GM21723 (cell line): ENCODE data around the gene PFKP.

ENCODE experiments used
- ATAC-seq: cut with Tn5 transposase; IDR thresholded peaks from one replicate; pipeline ENCODE4 v1.9.1; 2021; ENCODE audit warnings: mild to moderate bottlenecking, moderate library complexity; ENCODE audit not compliant: unreplicated experiment

PFKP gene

DNA sequence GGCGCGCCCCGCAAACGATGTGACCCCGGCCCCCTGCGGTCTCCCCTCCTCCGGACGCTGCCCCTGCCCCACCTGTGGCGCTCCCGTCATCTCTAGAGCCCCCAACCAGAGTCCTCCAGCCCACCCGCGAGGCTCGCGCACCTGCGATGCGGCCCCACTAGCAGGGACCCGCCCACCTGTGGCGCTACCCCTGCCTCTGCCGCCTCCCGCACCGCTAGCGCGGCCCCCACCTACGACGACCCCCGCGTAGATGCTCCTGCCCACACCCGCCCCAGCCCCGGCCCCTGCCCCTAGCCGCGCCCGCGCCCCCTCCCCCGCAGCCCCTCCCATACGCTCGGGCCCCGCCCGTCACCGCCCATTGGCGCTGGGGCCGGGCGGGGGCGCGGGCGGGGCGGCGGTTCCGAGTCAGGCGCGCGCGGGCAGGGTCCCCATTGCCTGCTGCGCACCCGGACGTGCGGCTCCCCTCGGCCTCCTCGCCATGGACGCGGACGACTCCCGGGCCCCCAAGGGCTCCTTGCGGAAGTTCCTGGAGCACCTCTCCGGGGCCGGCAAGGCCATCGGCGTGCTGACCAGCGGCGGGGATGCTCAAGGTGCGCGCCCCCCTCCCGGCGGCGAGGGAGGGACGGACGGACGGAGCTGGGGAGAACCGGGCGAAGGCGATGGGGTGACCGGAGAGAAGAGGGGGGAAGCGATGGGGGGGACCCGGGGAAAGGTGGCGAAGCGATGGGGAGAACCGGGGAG is at the start of gene PFKP:
PFKP (plus strand) TSS at position 431 of the 741 bp plus-strand sequence; CDS start at position 479, 48 bp downstream.
- ATAC-seq, result peak; percentile 64

DNA sequence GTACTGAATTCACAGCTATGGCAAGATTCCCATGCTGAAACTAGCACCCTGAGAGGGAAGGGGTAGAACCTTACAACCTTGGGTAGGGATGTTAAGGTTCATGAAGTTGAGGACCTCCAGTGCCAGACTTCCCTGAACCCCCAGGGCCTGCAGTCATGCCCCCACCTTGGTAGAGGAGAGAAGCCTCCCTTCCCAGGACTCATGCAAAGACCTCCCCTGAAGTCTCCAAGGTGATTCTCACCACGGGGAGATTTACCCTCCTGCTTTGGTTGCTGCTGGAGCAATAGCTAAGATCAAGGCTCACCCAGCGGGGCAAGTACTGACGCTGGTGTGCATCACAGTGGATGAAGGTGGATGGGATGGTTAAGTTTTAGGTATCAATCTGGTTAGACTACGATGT is 49.1 kb upstream of the PFKP start:
- ATAC-seq, result no peak

DNA sequence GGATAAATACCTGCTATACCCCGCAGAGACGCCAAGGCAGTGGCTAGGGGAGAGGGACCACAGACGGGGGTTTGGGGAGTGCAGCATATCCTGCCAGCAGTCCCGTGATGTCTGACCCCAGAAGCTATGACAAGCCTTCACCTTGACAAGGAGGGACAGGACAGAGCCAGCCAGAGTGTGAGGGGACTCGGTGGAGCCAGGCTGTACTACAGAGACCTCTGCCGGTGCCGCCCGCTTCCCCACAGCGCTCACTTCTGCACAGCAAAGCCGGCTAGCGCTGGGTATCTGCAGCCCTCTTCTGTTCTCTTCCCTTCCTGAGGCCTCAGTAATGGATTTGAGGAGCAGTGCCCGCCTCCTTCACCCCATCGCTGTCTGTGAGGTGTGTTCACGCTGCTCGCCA is 47.0 kb upstream of the PFKP start:
- no peak for ATAC-seq

DNA sequence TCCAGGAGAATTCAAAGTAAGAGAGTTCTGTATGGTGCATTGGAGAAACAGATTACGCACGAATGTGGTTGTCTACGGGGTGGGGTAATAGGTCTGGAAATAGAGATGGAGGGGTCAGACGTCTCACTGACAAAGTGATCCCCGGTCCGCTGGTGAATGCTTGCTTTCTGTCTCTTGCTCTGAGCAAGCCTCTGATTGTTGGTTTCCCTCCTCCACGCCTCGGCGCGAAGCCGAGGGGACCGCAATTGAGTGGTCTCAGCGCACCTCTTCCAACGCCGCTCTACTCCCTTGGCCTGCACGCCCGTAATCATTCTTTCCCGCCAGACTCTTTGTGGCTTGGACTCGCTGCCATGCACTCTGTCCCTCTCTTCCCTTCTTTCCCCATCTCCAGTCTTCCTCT is 46.5 kb upstream of the PFKP start:
- no peak for ATAC-seq

DNA sequence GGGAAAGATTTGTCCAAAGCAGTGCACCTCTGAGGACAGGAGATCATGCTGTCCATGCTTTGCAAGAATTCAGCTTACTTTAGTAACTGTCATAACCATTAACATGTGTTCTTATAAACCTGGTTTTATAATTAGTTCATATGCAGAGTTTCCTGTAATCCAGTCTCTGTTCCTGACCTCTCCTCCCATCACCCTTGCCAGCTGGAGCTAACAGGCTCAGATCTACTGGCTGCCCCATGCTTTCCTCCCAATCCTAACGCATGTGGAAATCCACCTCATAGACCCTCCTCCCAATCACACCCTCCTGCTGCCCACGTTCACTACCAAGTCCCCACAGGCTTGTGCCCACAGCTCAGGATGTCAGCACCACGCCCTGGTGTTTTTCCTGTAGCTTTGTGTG is 45.3 kb upstream of the PFKP start:
- ATAC-seq, result no peak

DNA sequence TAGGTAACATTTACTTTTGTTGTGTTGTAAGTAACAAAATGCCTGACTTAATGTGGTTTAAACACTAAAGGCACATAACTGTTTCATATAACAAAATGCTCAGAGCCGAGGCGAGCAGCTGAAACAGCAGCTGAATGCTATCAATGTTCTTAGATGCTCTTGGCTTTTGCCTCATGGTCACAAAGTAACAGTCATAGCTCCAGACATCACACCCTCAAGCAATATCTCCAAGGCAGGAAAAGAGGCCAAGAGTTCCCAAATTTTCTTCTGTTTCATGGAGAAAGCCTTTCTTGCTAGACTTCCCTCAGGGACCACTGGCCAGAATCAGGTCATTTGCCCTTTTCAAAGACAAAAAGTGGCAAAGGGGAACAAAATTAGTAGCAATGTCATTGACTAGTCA is 43.5 kb upstream of the PFKP start:
- no peak for ATAC-seq

DNA sequence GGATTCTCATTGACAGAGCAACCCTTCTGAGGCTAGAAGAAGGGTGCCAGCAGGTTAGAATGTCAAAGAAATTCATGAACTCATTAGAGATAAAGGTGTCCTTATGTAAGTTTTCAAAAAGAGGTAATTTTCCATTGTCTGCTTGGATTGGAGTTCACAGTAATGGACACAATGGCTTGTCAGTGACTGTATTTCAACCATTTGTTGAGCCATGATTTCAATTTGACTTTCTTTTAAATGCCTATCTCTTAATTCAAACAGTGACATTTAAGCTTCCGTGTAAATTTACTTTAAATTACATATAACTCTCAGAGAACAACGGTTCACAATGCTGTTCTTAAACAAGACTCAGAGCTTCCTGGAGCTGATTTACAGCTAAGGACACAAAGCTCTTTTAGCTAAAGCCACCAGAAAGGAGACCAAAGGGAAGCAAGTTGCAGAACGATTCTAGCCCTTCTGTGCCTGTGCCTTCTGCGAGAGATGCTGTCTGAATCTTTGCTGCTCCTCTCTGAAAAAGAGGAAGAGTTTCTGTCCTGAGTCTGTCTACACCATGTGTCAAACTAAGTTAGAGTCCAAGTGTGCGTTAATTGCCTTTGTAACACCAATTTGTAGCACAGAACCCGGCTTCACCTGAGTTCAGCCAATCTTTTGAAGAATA is 42.2 kb upstream of the PFKP start:
- no peak for ATAC-seq

DNA sequence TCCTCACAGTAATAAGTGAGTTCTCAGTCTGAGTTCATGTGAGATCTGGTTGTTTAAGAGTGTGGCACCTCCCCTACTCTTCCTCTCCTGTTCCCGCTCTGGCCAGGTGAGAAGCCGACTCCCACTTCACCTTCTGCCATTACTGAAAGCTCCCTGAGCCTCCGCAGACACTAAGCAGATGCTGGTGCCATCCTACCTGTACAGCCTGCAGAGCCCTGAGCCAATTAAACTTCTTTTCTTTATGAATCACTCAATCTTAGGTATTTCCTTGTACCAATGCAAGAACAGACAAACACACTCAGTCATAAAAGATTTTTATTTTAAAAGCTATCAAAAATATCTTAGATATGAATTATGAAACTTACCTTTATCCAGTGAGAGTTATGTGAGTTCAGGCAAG is 39.5 kb upstream of the PFKP start:
- ATAC-seq, result no peak

DNA sequence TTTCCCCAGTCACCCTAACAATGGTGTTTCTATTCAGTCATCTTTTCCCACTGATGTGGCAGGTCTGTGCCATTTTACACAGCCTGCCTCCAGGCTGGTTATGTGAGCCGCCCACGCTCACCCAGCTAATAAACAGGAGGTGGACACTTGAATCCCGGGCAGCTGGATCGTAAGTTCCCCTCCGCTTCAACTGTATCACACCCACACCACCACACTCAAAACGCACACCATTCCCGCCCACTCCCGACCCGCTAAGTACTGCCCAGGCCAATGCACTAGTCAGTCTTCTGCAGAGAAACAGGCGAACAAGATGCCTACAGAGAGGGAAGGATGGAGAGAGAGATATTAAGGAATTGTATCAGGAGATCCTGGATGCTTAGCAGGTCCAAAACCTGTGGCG is 38.9 kb upstream of the PFKP start:
- no peak for ATAC-seq

DNA sequence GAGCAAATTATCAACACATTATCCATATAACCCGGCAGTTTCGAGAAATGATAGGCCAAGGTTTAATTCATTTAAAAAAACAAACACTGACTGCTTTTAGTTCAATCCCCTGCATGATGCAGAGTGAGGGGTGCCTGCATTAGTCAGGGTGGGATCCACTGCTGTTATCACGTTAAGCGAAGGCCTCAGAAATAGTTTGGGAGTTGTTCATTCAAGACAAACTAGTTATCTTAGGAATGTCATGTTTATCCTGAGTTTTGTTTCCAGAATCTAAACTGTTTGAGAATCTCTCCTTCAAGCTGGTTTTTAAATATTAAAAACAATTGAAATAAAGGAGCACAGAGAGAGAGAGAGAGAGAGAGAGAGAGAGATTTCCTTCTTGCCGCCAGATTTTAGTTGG is 36.6 kb upstream of the PFKP start:
- no peak for ATAC-seq

DNA sequence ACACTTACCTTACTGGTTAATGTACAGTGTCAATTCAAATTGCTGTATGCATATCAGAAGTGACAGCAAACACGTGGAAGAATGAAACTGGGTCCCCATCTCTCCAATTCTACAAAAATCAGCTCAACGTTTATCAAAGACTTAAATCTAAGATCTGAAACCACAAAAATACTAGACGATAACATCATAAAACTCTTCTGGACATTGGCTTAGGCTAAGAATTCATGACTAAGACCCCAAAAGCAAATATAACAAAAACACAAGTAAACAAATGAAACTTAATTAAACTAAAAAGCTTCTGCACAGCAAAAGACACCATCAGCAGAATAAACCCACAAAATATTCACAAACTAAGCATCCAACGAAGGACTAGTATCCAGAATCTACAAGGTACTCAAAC is 35.9 kb upstream of the PFKP start:
- ATAC-seq, result no peak

DNA sequence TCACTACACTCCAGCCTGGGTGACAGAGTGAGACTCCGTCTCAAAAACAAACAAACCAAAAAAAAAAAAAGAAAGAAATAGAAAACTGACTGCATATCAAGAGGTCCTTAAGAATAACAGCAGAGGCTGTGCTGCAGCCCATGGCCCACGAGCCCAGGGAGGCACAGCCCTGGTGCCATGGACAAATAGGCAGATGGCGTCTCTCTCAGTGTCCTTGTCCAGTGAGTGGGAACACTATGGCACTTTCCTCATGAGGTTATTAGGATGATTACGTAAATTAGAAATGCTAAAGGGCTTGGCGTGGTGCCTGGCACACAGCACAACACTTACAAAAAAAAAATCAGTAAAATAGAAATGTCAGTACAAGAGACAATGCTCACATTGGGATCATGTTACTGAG is 33.4 kb upstream of the PFKP start:
- no peak for ATAC-seq

DNA sequence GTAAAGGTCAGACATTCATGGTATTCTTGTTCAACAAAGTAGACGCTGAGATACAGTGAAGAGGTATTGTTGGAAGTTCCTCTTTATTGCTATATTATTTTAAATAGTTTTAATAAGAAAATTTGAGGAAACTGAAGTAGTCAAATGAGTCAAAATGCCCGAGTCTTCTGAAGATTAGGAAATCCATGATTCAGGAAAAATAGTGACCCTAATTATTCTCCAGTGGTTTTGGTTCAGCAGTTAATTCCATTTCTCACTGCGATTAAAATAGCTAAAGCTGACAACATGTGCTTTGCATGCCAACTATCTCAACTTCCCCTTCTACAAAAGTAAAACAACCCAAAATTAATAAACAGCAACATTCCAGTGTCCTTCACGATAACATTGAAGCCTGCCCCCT is 32.7 kb upstream of the PFKP start:
- ATAC-seq, result no peak

DNA sequence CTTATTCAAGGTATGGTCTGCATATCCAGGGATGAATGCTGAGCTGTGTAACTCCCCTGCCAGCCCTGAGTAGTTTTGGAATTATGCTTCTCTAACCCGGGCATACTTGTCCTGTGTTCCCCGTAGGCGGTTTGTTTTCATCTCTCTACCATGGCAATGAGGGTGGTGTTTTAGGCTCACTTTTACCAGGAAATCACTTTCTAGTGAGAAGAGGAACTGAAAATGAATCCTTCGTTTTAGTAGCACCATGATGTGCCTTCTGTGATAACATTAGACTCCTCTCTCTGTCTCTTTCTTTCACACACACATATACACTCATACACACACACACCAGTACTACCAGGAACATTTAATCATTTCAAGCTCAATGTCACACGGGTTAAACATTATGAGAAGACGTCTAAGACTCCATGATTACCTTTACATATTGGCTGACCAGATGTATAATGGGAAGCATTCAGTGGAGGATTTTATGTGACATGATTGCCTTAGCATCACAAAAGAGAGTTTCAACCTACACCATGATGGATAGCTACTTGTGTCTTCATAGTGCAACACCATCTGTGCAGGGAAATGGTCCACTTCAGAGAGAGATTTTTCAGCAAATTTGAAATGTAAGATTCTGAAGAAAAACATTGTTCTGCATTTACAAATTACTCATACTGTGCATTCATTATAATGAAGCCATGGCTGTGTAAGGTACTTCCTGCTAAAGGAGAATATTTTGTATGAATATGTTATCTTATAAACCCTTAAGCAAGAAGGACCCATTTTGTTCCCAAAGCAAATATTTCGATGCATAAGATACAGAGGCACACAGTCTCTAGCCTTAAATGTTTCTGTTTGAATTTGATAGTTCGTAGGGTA is 31.0 kb upstream of the PFKP start:
- peak; percentile 99 for ATAC-seq

DNA sequence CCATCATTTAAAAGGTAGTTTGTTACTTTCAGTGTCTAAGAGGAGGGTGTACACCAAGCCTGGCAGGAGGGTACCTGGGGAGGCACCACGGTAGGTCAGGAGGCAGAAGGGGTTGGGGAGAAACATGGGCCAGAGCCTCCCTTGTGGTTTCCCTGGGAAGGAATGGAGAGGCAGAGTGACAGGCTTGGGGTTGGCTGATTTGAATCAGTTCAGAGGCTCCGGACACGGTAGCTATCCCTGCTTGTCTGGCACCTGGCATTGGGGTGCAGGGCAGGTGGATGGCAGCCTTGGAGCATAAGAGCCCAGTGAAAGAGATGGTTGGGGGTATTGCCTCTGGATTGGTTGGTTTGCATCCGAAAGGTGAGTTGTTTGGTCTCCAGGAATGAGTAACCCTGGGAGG is 30.2 kb upstream of the PFKP start:
- ATAC-seq, result no peak

DNA sequence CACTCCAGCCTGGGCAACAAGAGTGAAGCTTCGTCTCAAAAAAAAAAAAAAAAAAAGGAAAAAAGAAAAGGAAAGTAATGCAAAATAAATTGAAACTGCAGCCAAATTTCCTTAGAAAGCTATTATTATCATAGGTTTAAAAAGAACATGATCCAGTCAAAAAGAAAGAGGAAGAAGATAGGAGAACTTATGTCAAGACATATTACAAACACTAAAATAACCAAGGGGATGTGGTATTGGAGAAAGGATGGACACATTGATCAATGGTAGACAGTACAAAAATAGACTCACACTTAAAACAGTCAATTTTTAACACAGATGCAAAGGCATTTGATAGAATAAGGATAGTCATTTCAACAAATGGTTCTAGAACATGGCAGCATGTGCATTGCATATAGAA is 27.3 kb upstream of the PFKP start:
- no peak for ATAC-seq

DNA sequence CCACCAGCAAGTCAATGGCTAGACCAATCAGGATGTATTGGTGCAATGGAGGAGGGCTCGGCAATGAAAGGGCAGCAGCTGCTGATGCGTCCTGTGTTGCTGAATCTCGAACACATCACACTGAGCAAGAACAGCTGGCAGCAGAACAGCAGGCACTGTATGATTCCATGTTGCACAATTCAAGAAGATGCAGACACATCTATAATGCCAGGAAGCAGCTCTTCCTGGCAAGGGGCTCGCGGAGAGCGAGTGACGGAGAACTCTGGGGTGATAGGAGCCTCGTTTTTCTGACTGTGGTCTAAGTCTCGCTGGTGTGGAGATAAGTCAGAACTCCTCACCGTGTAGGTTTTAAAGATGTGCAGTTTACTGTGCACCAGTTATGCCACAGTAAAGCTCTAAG is 24.8 kb upstream of the PFKP start:
- ATAC-seq, result no peak

DNA sequence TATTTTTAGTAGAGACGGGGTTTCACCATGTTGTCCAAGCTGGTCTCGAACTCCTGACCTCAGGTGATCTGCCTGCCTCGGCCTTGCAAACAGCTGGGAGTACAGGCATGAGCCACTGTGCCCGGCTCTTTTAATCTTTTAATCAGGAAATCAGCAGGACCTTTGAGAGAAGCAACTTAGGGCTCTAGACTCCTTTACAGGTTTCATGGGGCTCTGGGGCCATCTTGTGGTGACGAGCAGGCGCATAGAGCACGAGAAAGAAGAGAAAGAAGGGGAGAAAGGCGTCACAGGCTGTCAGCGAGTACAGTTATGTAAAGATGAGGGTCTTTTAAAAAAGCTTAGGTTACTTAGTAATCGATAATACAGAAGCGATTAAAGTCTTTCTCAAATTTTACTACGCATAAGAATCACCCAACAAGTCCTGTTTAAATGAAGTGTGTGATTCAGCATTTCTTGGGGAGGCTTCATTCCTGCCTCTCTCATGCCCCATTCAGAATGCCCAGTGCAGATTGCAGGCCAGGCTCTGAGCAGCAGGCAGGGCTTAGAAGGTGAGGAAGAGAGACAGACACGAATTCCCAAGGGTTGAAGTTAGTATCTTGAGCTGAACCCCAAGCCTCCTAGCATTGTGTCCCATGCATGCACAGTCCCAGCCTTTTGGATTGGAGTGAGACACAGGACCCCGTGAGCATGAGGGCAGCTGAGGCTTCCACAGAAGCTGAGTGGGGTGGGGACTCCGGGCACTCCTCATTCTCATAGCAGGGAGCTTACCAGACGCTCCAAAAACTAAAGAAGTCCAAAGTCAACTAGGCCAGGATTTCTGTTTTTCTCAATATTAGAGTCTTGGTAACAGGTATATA is 23.6 kb upstream of the PFKP start:
- peak; percentile 85 for ATAC-seq

DNA sequence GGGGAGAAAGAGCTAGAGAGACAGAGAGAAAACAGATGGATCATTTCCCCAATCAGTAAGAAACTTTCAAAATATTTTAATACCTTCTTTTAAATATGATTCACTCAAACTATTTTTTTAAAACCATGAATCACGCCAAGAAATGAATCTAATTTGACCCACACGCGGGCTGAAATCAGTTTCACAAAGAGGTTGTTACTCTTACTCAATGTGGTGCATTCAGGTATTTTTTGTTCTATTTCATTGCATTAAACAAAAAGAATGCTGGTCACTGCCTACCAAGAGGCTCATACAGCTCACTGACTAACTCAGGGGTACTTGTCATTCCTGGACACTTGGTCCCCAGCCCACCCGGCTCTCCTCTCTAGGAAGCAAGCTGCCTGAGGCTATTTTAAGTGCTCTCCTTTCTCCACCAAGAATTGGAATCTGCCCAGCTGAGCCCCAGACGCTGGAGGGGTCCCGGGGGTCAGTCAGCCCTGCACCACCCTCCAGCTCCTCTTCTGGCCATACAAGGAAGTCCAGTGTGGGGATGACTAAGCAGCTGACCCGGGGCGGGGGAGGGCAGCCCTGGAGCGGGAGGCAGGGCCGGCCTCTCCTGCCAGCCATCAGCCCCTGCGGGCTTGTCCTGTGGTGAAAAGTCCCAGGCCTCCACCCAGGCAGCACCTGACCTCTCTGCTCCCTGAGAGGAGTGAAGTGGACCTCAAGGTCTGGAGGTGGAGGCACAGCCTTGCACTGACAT is 21.7 kb upstream of the PFKP start:
- no peak for ATAC-seq

DNA sequence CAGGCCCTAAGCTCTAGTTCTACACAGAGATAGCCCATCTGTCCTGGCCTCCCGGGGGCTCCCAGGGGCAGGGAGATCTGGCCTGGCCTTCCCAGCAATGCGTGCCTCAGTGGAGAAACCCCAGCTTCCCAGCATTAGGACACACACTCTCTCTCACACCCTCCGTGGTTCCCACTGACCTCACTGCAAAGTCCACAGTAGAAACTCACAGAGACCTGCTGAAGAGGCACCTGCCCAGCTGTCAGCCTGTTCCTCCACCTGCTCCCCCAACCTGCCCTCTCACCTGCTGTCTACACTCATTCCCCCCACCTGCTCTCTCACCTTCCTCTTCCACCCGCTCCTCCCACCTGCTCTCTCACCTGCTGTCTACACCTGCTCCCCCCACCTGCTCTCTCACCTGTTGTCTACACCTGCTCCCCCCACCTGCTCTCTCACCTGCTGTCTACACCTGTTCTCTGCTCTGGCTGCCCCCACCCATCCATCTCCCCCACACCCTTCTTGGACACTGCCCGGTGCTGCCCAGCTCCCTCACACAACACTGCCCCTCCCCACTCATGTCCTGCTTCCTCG is 21.1 kb upstream of the PFKP start:
- no peak for ATAC-seq
